Measurements from ENCODE around the gene FARP2.

FARP2 gene

GRCh38 chr2:241538838-241539615 lies 182.9 kb downstream of the FARP2 start:
- DNase-seq, result no peak

- DNase-seq, result no peak
These were observed 183.7 kb downstream of the FARP2 start for GRCh38 chr2:241539616-241540374.

- no peak for DNase-seq
These were observed 184.3 kb downstream of the FARP2 start for GRCh38 chr2:241540401-241540770.

GRCh38 chr2:241540771-241541561 lies 184.9 kb downstream of the FARP2 start:
- peak; percentile 56 for DNase-seq

- DNase-seq, result no peak
These were observed 185.6 kb downstream of the FARP2 start for GRCh38 chr2:241541564-241542277.

- no peak for DNase-seq
These were observed 186.2 kb downstream of the FARP2 start for GRCh38 chr2:241542278-241542605.

All from activated CD8-positive, alpha-beta memory T cell treated with anti-CD3 and anti-CD28 coated beads, Interleukin-2, amount 50 U/mL, for 4 hours (primary cell).